ENCODE results near the gene RBP3.
A peak's percentile ranks its signal among the peaks of the same experiment; 100 is the strongest.

Gene RBP3

GRCh38 chr10:47311932-47312662 is 36.1 kb upstream of the RBP3 start:
- ATAC-seq (ENCODE audit: low read depth): peak; percentile 89
- no peaks in the 10 kb centered on the region for H3K9me3 ChIP-seq (ENCODE audit: severe bottlenecking)
- DNase-seq (ENCODE audit: low spot score): peak; percentile 79
- H3K36me3 ChIP-seq (ENCODE audit: low read depth): no peaks in the 10 kb centered on the region
- H3K4me1 ChIP-seq (ENCODE audit: insufficient read depth, poor library complexity, severe bottlenecking): no peaks in the 10 kb centered on the region
- H3K27ac ChIP-seq (ENCODE audit: poor library complexity, severe bottlenecking): no peak overlapping the region
- no peak overlapping the region for H3K4me3 ChIP-seq (ENCODE audit: severe bottlenecking)
- no peaks in the 10 kb centered on the region for H3K27me3 ChIP-seq (ENCODE audit: insufficient read depth, poor library complexity, severe bottlenecking)
- TF ChIP-seq CTCF (IDR thresholded peaks at IDR 0.05; ENCODE audit: poor library complexity, severe bottlenecking): peak; percentile 89

- Histone ChIP-seq H3K4me1 (ENCODE audit: insufficient read depth, poor library complexity, severe bottlenecking) (no peaks in the 10 kb centered on the region), H3K27ac (ENCODE audit: poor library complexity, severe bottlenecking) (no peak overlapping the region), H3K27me3 (ENCODE audit: insufficient read depth, poor library complexity, severe bottlenecking) (no peaks in the 10 kb centered on the region), H3K4me3 (ENCODE audit: severe bottlenecking) (no peak overlapping the region), H3K9me3 (ENCODE audit: severe bottlenecking) (no peaks in the 10 kb centered on the region), H3K36me3 (ENCODE audit: low read depth) (no peaks in the 10 kb centered on the region)
- no peak for DNase-seq (ENCODE audit: low spot score)
- ATAC-seq (ENCODE audit: low read depth): no peak
- no peak for TF ChIP-seq CTCF (IDR thresholded peaks at IDR 0.05; ENCODE audit: poor library complexity, severe bottlenecking)
These were observed 35.5 kb upstream of the RBP3 start for GRCh38 chr10:47312663-47312995.

- Histone ChIP-seq H3K9me3 (ENCODE audit: severe bottlenecking) (no peaks in the 10 kb centered on the region), H3K4me3 (ENCODE audit: severe bottlenecking) (no peak overlapping the region), H3K4me1 (ENCODE audit: insufficient read depth, poor library complexity, severe bottlenecking) (no peaks in the 10 kb centered on the region), H3K27me3 (ENCODE audit: insufficient read depth, poor library complexity, severe bottlenecking) (no peaks in the 10 kb centered on the region), H3K27ac (ENCODE audit: poor library complexity, severe bottlenecking) (no peak overlapping the region), H3K36me3 (ENCODE audit: low read depth) (no peaks in the 10 kb centered on the region)
- ATAC-seq (ENCODE audit: low read depth) (no peak), DNase-seq (ENCODE audit: low spot score) (peak; percentile 19)
- TF ChIP-seq CTCF (IDR thresholded peaks at IDR 0.05; ENCODE audit: poor library complexity, severe bottlenecking): no peak
These were observed 33.7 kb upstream of the RBP3 start for GRCh38 chr10:47314416-47314970.

GRCh38 chr10:47315421-47315820 is 32.7 kb upstream of the RBP3 start:
- DNase-seq (ENCODE audit: low spot score) (peak; percentile 3), ATAC-seq (ENCODE audit: low read depth) (no peak)
- no peaks in the 10 kb centered on the region for H3K36me3 ChIP-seq (ENCODE audit: low read depth)
- TF ChIP-seq CTCF (IDR thresholded peaks at IDR 0.05; ENCODE audit: poor library complexity, severe bottlenecking): no peak
- H3K27ac ChIP-seq (ENCODE audit: poor library complexity, severe bottlenecking): no peak overlapping the region
- no peaks in the 10 kb centered on the region for H3K9me3 ChIP-seq (ENCODE audit: severe bottlenecking)
- H3K4me1 ChIP-seq (ENCODE audit: insufficient read depth, poor library complexity, severe bottlenecking): no peaks in the 10 kb centered on the region
- H3K4me3 ChIP-seq (ENCODE audit: severe bottlenecking): no peak overlapping the region
- no peaks in the 10 kb centered on the region for H3K27me3 ChIP-seq (ENCODE audit: insufficient read depth, poor library complexity, severe bottlenecking)

GRCh38 chr10:47316131-47316530 is 32.0 kb upstream of the RBP3 start:
- peak; percentile 32 for DNase-seq (ENCODE audit: low spot score)

More at GRCh38 chr10:47316131-47316530, 32.0 kb upstream of the RBP3 start:
- no peak for ATAC-seq (ENCODE audit: low read depth)
- H3K27me3 ChIP-seq (ENCODE audit: insufficient read depth, poor library complexity, severe bottlenecking): no peaks in the 10 kb centered on the region
- no peaks in the 10 kb centered on the region for H3K36me3 ChIP-seq (ENCODE audit: low read depth)
- TF ChIP-seq CTCF (IDR thresholded peaks at IDR 0.05; ENCODE audit: poor library complexity, severe bottlenecking): no peak
- no peaks in the 10 kb centered on the region for H3K9me3 ChIP-seq (ENCODE audit: severe bottlenecking)
- no peaks in the 10 kb centered on the region for H3K4me1 ChIP-seq (ENCODE audit: insufficient read depth, poor library complexity, severe bottlenecking)
- no peak overlapping the region for H3K4me3 ChIP-seq (ENCODE audit: severe bottlenecking)
- H3K27ac ChIP-seq (ENCODE audit: poor library complexity, severe bottlenecking): no peak overlapping the region

Data from RWPE2 (cell line).